Gastrocnemius medialis (tissue), 4 donors: ENCODE measurements around the gene CLIC1.

ENCODE experiments used
- POLR2A ChIP-seq, 2 donors: fragments of 450-650 bp; IDR thresholded peaks; one replicate each; pipeline ENCODE4 v1.6.1; 2017; ENCODE audit warnings: antibody characterized with exemption in 2 of 2, mild to moderate bottlenecking in 2 of 2, moderate library complexity in 2 of 2
- TF ChIP-seq, protein P1 (sequence below), 5 experiments: fragments of 450-650 bp in 3 of 5; fragments of 200-600 bp in 2 of 5; sonication (generic) in 2 of 5; IDR thresholded peaks in 4 of 5; conservative IDR thresholded peaks in 1 of 5; 1 replicate in 4 of 5; 2 replicates in 1 of 5; pipeline ENCODE4 v1.5.1; 2016 to 2019; ENCODE audit warnings: antibody characterized with exemption in 5 of 5, mild to moderate bottlenecking in 3 of 5, moderate library complexity in 3 of 5

GRCh38 chr6:31692886-31693285, 43.4 kb downstream of the CLIC1 start:
- TF ChIP-seq POLR2A (IDR thresholded peaks at IDR 0.05), result no peak
- TF ChIP-seq, protein P1, sequence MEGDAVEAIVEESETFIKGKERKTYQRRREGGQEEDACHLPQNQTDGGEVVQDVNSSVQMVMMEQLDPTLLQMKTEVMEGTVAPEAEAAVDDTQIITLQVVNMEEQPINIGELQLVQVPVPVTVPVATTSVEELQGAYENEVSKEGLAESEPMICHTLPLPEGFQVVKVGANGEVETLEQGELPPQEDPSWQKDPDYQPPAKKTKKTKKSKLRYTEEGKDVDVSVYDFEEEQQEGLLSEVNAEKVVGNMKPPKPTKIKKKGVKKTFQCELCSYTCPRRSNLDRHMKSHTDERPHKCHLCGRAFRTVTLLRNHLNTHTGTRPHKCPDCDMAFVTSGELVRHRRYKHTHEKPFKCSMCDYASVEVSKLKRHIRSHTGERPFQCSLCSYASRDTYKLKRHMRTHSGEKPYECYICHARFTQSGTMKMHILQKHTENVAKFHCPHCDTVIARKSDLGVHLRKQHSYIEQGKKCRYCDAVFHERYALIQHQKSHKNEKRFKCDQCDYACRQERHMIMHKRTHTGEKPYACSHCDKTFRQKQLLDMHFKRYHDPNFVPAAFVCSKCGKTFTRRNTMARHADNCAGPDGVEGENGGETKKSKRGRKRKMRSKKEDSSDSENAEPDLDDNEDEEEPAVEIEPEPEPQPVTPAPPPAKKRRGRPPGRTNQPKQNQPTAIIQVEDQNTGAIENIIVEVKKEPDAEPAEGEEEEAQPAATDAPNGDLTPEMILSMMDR (IDR thresholded peaks at IDR 0.05 in 4 of 5, conservative IDR thresholded peaks at IDR 0.05 in 1 of 5), result no peak
